DND-41 (cell line): Measurements from ENCODE around the gene RAD9B.

Experiments used
- CTCF ChIP-seq: IDR thresholded peaks from 2 replicates; pipeline ENCODE4 v1.5.1; 2012; ENCODE audit warnings: borderline replicate concordance, low read length, moderate library complexity, mild to moderate bottlenecking; ENCODE audit not compliant: poor library complexity, severe bottlenecking; ENCODE audit errors: extremely low read depth
- EZH2 ChIP-seq: IDR thresholded peaks from 3 replicates; pipeline ENCODE4 v1.6.1; 2012; ENCODE audit warnings: borderline replicate concordance, low read depth, mild to moderate bottlenecking, moderate library complexity, low read length, inconsistent platforms; ENCODE audit not compliant: severe bottlenecking

GRCh38 chr12:110503432-110503831, 1.3 kb downstream of the RAD9B start:
- TF ChIP-seq CTCF (no peak), EZH2 (no peak)
